ENCODE data around the gene NFRKB. TPM values are rescaled to one million over a fixed set of nuclear protein-coding genes. Genes with fewer than 3 reads are reported as not detected.

The NFRKB gene
- polyA plus RNA-seq, 1 donor from 2014 or later = 26.7 TPM

GRCh38 chr11:129930743-129931142 lies 35.4 kb upstream of the NFRKB start:
- H4K20me1 ChIP-seq (ENCODE audit: insufficient read depth) = no peaks in the 10 kb centered on the region
- H3K9me3 ChIP-seq (ENCODE audit: low read length) = no peaks in the 10 kb centered on the region
- no peaks in the 10 kb centered on the region for H3K9me2 ChIP-seq (ENCODE audit: insufficient read depth, low read length)
- no peak overlapping the region for H3K27ac ChIP-seq (ENCODE audit: low read length)
- no peak for TF ChIP-seq RAD21 (conservative IDR thresholded peaks at IDR 0.05)
- TF ChIP-seq TAF1 (IDR thresholded peaks at IDR 0.05; ENCODE audit: low read depth) = no peak
- TF ChIP-seq POLR2AphosphoS5 (IDR thresholded peaks at IDR 0.05) = no peak
- no peak for TF ChIP-seq EP300 (conservative IDR thresholded peaks at IDR 0.05; ENCODE audit: poor library complexity, severe bottlenecking)
- peaks cover 4% of the 10 kb centered on the region for H3K36me3 ChIP-seq (ENCODE audit: insufficient read depth, low read length)
- H3K27me3 ChIP-seq (ENCODE audit: insufficient read depth, low read depth, low read length) = no peaks in the 10 kb centered on the region
- H3K4me3 ChIP-seq (ENCODE audit: low read length) = no peak overlapping the region
- H3K4me2 ChIP-seq (ENCODE audit: low read length) = no peak overlapping the region
- H3F3A ChIP-seq (ENCODE audit: insufficient read depth, low read length, poor library complexity, severe bottlenecking) = no peaks in the 10 kb centered on the region
- H3K9ac ChIP-seq (ENCODE audit: low read length) = no peak overlapping the region
- H3K79me2 ChIP-seq (replicated peaks; ENCODE audit: insufficient read depth, low read length) = no peaks in the 10 kb centered on the region
- H2AFZ ChIP-seq (ENCODE audit: low read depth, low read length) = no peak overlapping the region

DNA sequence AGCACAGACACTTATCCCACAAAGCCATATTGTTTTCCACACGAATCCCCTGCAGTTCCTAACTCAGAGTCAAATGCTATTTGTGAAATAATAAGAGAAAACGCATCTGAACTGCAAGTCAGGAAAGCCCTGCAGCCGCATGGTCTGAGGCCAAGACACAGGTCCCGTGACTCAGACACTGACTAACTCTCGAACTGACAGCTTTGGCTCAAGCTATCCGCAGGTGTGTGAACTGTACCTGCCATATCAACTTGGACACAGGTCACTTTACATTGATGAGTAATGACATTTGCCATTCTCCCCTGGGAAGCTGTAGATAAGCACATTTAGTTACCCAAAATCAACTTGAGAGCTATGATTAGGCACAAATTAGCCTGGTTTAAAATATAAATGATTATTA lies 34.9 kb upstream of the NFRKB start:
- no peaks in the 10 kb centered on the region for H3F3A ChIP-seq (ENCODE audit: insufficient read depth, low read length, poor library complexity, severe bottlenecking)
- no peak overlapping the region for H3K4me2 ChIP-seq (ENCODE audit: low read length)
- no peak for TF ChIP-seq TAF1 (IDR thresholded peaks at IDR 0.05; ENCODE audit: low read depth)
- TF ChIP-seq MXI1 (conservative IDR thresholded peaks at IDR 0.05; ENCODE audit: poor library complexity, severe bottlenecking) = no peak
- TF ChIP-seq EZH2 (IDR thresholded peaks at IDR 0.05; ENCODE audit: borderline replicate concordance, insufficient read depth, low read length, poor library complexity, severe bottlenecking) = no peak
- no peak for TF ChIP-seq REST (IDR thresholded peaks at IDR 0.05; ENCODE audit: borderline replicate concordance)
- no peak for TF ChIP-seq RAD21 (conservative IDR thresholded peaks at IDR 0.05)
- TF ChIP-seq EP300 (conservative IDR thresholded peaks at IDR 0.05; ENCODE audit: poor library complexity, severe bottlenecking) = no peak
- TF ChIP-seq CTCF (IDR thresholded peaks at IDR 0.05; ENCODE audit: poor library complexity, severe bottlenecking) = no peak
- no peak for TF ChIP-seq POLR2AphosphoS5 (IDR thresholded peaks at IDR 0.05)
- TF ChIP-seq SMC3 (conservative IDR thresholded peaks at IDR 0.05; ENCODE audit: poor library complexity) = no peak
- H3K36me3 ChIP-seq (ENCODE audit: insufficient read depth, low read length) = peaks cover 4% of the 10 kb centered on the region
- no peak overlapping the region for H3K4me3 ChIP-seq (ENCODE audit: low read length)
- no peaks in the 10 kb centered on the region for H3K9me3 ChIP-seq (ENCODE audit: low read length)
- H3K9ac ChIP-seq (ENCODE audit: low read length) = no peak overlapping the region
- no peaks in the 10 kb centered on the region for H3K9me2 ChIP-seq (ENCODE audit: insufficient read depth, low read length)
- no peaks in the 10 kb centered on the region for H3K79me2 ChIP-seq (replicated peaks; ENCODE audit: insufficient read depth, low read length)
- H3K27ac ChIP-seq (ENCODE audit: low read length) = no peak overlapping the region
- H2AFZ ChIP-seq (ENCODE audit: low read depth, low read length) = no peak overlapping the region
- no peaks in the 10 kb centered on the region for H3K27me3 ChIP-seq (ENCODE audit: insufficient read depth, low read depth, low read length)
- no peaks in the 10 kb centered on the region for H4K20me1 ChIP-seq (ENCODE audit: insufficient read depth)

DNA sequence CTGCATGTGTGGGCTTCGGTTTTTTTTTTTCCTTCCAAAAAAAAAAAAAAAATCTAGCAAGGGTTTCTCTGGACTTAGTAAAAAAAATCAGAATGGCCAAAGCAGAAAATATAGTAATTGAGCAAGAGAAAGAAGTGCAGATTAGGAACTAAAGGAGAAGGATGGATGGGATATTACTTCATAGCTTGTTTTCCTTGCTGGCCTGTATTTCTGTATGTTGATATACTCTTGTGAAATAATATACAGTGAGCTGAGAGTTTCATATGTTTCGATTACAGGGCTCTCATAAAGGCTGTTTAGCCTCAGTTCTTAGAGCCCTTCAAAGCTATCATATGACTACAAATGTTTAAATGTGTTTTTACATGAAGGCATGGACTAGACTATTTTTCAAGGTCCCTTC lies 34.3 kb upstream of the NFRKB start:
- TF ChIP-seq EP300 (conservative IDR thresholded peaks at IDR 0.05; ENCODE audit: poor library complexity, severe bottlenecking) (no peak), TAF1 (IDR thresholded peaks at IDR 0.05; ENCODE audit: low read depth) (no peak), EZH2 (IDR thresholded peaks at IDR 0.05; ENCODE audit: borderline replicate concordance, insufficient read depth, low read length, poor library complexity, severe bottlenecking) (no peak), RAD21 (conservative IDR thresholded peaks at IDR 0.05) (no peak), POLR2AphosphoS5 (IDR thresholded peaks at IDR 0.05) (no peak)
- H3K9ac ChIP-seq (ENCODE audit: low read length) = no peak overlapping the region
- no peaks in the 10 kb centered on the region for H3K79me2 ChIP-seq (replicated peaks; ENCODE audit: insufficient read depth, low read length)
- no peak overlapping the region for H3K4me3 ChIP-seq (ENCODE audit: low read length)
- no peaks in the 10 kb centered on the region for H3K9me3 ChIP-seq (ENCODE audit: low read length)
- H3K9me2 ChIP-seq (ENCODE audit: insufficient read depth, low read length) = no peaks in the 10 kb centered on the region
- H4K20me1 ChIP-seq (ENCODE audit: insufficient read depth) = no peaks in the 10 kb centered on the region
- no peaks in the 10 kb centered on the region for H3F3A ChIP-seq (ENCODE audit: insufficient read depth, low read length, poor library complexity, severe bottlenecking)
- H3K27me3 ChIP-seq (ENCODE audit: insufficient read depth, low read depth, low read length) = no peaks in the 10 kb centered on the region
- H3K36me3 ChIP-seq (ENCODE audit: insufficient read depth, low read length) = peaks cover 4% of the 10 kb centered on the region
- H2AFZ ChIP-seq (ENCODE audit: low read depth, low read length) = no peak overlapping the region
- no peak overlapping the region for H3K27ac ChIP-seq (ENCODE audit: low read length)
- no peak overlapping the region for H3K4me2 ChIP-seq (ENCODE audit: low read length)
